ENCODE results near the gene EIF4G1. TPM values are rescaled to one million over a fixed set of nuclear protein-coding genes. Genes with fewer than 3 reads are reported as not detected.

EIF4G1 gene
- total and polyA plus RNA-seq, 2 of the 4 experiments (the other 2 are of a cell fraction): 225 to 274 TPM

DNA sequence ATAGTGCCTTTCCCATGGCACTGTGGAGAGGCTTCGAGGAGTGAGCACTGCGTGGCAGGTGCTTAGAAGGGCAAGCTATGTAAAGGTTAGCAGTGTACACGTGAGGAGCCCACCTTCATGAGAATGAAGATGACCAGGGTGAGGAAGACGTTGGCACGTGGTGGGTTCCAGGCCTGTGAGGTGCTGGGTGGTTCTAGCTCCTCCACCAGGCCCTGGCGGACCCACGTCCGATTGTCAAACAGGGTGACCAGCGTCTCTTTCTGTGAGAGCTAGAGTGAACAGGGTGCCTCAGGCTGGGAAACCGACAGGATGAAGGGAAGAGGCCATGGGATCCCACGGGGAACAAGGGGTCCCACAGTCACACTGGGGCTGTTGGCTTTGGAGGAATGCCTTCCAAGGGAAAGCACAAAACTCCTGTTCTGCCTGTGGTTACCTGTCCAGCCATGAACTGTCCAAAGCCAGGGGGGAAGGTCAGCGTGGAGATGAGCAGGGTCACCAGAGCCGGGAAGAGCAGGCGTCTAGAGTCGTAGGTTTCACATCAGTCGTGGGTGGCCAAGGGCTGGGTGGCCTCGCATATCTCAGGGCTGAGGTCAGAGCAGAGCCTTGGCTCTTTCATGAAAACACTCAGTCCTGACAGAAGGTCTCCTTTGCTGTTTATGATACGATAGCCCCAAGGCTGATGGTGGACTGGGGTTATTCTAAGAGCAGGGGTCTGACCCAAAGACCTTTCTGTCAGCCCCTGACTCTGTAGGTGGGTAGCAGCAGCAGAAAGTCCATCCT lies 41.0 kb downstream of the EIF4G1 start:
- dilution Hi-C loops (cut with HindIII; ENCODE audit: low sequenced_read_pairs, unreplicated experiment) (loop anchor here (25.0 kb wide), 1 partner anchor 182 kb away; no protein-coding TSS in a partner anchor), in situ Hi-C loops (cut with MboI; ENCODE audit: low sequenced_read_pairs) (no loop called here), intact Hi-C loops (cut with micrococcal nuclease) (no loop called here)
- Histone ChIP-seq H3K4me1 (ENCODE audit: control insufficient read depth, insufficient read depth, low read length) (peaks cover under 1% of the 10 kb centered on the region; the same call in 1 of the 2 replicates), H4K91ac (ENCODE audit: insufficient read depth, low read depth, low read length) (no peak overlapping the region), H2BK15ac (ENCODE audit: low read depth, low read length) (no peak overlapping the region), H3K27me3 (ENCODE audit: control insufficient read depth, insufficient read depth, low read length) (no peaks in the 10 kb centered on the region), H3K4ac (ENCODE audit: low read depth, low read length) (peak overlapping the region; percentile 35; the same call in 1 of the 2 replicates), H4K5ac (ENCODE audit: low read depth, low read length) (no peak overlapping the region), H3K56ac (ENCODE audit: extremely low read depth, insufficient read depth, low read length) (no peak overlapping the region), H3K14ac (replicated peaks; ENCODE audit: low read depth, low read length) (no peak overlapping the region), H4K20me1 (ENCODE audit: insufficient read depth, low read length) (peaks cover 4% of the 10 kb centered on the region; the same call in 1 of the 2 replicates), H2AFZ (replicated peaks; ENCODE audit: low read length, poor library complexity) (peak overlapping the region; percentile 49), H4K8ac (ENCODE audit: low read depth in 2 of 2, low read length in 2 of 2) (no peak overlapping the region), H2BK120ac (ENCODE audit: low read depth, low read length) (peak overlapping the region; percentile 8; the same call in 1 of the 2 replicates), H3K27ac (ENCODE audit: insufficient read depth, low read length) (no peak overlapping the region), H3K9me1 (ENCODE audit: insufficient read depth, low read length) (peaks cover 14% of the 10 kb centered on the region; the same call in 1 of the 2 replicates), H3K9ac (ENCODE audit: low read depth, low read length) (no peak overlapping the region), H2AK5ac (ENCODE audit: low read depth, low read length) (no peak overlapping the region), H3K4me3 (ENCODE audit: insufficient read depth, low read depth, low read length) (no peak overlapping the region), H3K23ac (ENCODE audit: low read depth, low read length) (peak overlapping the region; percentile 57), H2BK20ac (ENCODE audit: low read depth, low read length) (no peak overlapping the region), H3K18ac (ENCODE audit: low read depth, low read length) (no peak overlapping the region), H3K79me1 (ENCODE audit: low read depth in 1 of 2, low read length in 2 of 2) (peaks cover 0 to 5% of the 10 kb centered on the region in 2 experiments; a peak in 2 of 4 replicates), H3K4me2 (ENCODE audit: low read depth, low read length) (no peak overlapping the region), H2BK5ac (ENCODE audit: low read depth, low read length, poor library complexity, severe bottlenecking) (no peak overlapping the region), H3K9me3 (ENCODE audit: control insufficient read depth, insufficient read depth, low read length) (no peaks in the 10 kb centered on the region), H3K36me3 (ENCODE audit: control insufficient read depth, insufficient read depth, low read length) (peaks cover 22% of the 10 kb centered on the region), H2AK9ac (replicated peaks; ENCODE audit: low read depth, low read length, poor library complexity) (peak overlapping the region; percentile 89)
- POLR2A ChIA-PET (ENCODE audit: unreplicated experiment): no interaction called here
- ATAC-seq (ENCODE audit: low read depth) (peak; percentile 49), DNase-seq (no peak)
- CTCF ChIA-PET: interaction anchor here (0.6 kb wide), 1 partner anchor 66 kb away, joined by 3 read pairs; no protein-coding TSS in a partner anchor
- TF ChIP-seq POLR2A (IDR thresholded peaks at IDR 0.05; ENCODE audit: low read depth, low read length) (no peak), SMC3 (IDR thresholded peaks at IDR 0.05; ENCODE audit: low read depth, low read length) (no peak), RFX5 (IDR thresholded peaks at IDR 0.05; ENCODE audit: low read depth, low read length) (no peak), RCOR1 (IDR thresholded peaks at IDR 0.05; ENCODE audit: insufficient replicate concordance, low read length) (no peak)
- BruUV-seq (replicated peaks): no TSS peak
- 67% methylated on average over 14 of the region's 18 CpGs; no CpG with 5 or more reads in 1 of the 2 experiments for WGBS, 2 experiments (ENCODE audit: extremely low coverage in 2 of 2, insufficient read length in 1 of 2)

Measured in IMR-90 (cell line).